SK-N-SH (cell line): ENCODE results near the gene STH. TPM values are rescaled to one million over a fixed set of nuclear protein-coding genes. Genes with fewer than 3 reads are reported as not detected.
"Not testable (repeated sequence)": the region's sequence is repeated elsewhere in the genome, so short reads cannot be mapped to it uniquely, and the experiment has no call there.

Experiments
- CTCF ChIA-PET: fragments of 300-600, 350-600 bp; formaldehyde crosslinking; extraction: SDS; loops from one replicate; lab custom pipeline; 2021; lab: Yijun Ruan, JAX
- POLR2A ChIA-PET: fragments of 350-600 bp; sonication (Branson Sonifier 250); formaldehyde crosslinking; extraction: SDS; loops from one replicate; lab custom pipeline; 2020; ENCODE audit warnings: antibody characterized with exemption, inconsistent platforms; lab: Yijun Ruan, JAX
- DNase-seq: peaks from one replicate; pipeline ENCODE4 v3.0.0; 2012
- H2AFZ ChIP-seq: fragments of 200-600 bp; sonication (generic); 2 replicates; pipeline ENCODE4 v1.8.1; 2016; ENCODE audit warnings: antibody characterized with exemption, mild to moderate bottlenecking, low read depth
- H3F3A ChIP-seq: fragments of 200-600 bp; sonication (generic); replicated peaks from 2 replicates; pipeline ENCODE3; 2016; ENCODE audit warnings: antibody characterized with exemption, mild to moderate bottlenecking; ENCODE audit not compliant: insufficient read depth
- H3K27ac ChIP-seq, 2 experiments: fragments of 200-500 bp in 1 of 2; fragments of 200-600 bp in 1 of 2; sonication (Bioruptor generic) in 1 of 2; sonication (generic), shearing (Covaris generic) in 1 of 2; 2 replicates each; pipeline versions ENCODE4 v1.5.1 to v1.6.1; 2014 to 2016; ENCODE audit warnings: low read depth in 2 of 2, inconsistent platforms in 1 of 2, low read length in 1 of 2, mild to moderate bottlenecking in 1 of 2, mixed read lengths in 1 of 2
- H3K27me3 ChIP-seq: fragments of 200-600 bp; sonication (generic), shearing (Covaris generic); 2 replicates; pipeline ENCODE4 v1.6.1; 2016; ENCODE audit warnings: mixed run types; ENCODE audit not compliant: insufficient read depth
- H3K36me3 ChIP-seq, 2 experiments: fragments of 200-500 bp in 1 of 2; fragments of 200-600 bp in 1 of 2; sonication (Bioruptor generic) in 1 of 2; sonication (generic) in 1 of 2; replicated peaks in 1 of 2; 2 replicates each; pipeline versions ENCODE3 to v1.5.1; 2014 to 2016; ENCODE audit warnings: low read length in 1 of 2, mild to moderate bottlenecking in 1 of 2; ENCODE audit not compliant: insufficient read depth in 2 of 2, control insufficient read depth in 1 of 2
- H3K4me1 ChIP-seq, 2 experiments: fragments of 200-500 bp in 1 of 2; fragments of 200-600 bp in 1 of 2; sonication (Bioruptor generic) in 1 of 2; sonication (generic), shearing (Covaris generic) in 1 of 2; 2 replicates each; pipeline versions ENCODE4 v1.5.1 to v1.6.1; 2014 to 2016; ENCODE audit warnings: low read depth in 1 of 2, low read length in 1 of 2, mixed run types in 1 of 2; ENCODE audit not compliant: insufficient read depth in 2 of 2, control insufficient read depth in 1 of 2
- H3K4me2 ChIP-seq: fragments of 200-600 bp; sonication (generic), shearing (Covaris generic); 2 replicates; pipeline ENCODE4 v1.6.1; 2017; ENCODE audit warnings: mixed run types
- H3K4me3 ChIP-seq, 2 experiments: fragments of 200-500 bp in 1 of 2; fragments of 200-600 bp in 1 of 2; sonication (Bioruptor generic) in 1 of 2; sonication (generic), shearing (Covaris generic) in 1 of 2; 2 replicates each; pipeline versions ENCODE4 v1.5.1 to v1.8.1; 2014 to 2016; ENCODE audit warnings: low read depth in 2 of 2, inconsistent platforms in 1 of 2, low read length in 1 of 2, mild to moderate bottlenecking in 1 of 2, mixed read lengths in 1 of 2, moderate library complexity in 1 of 2
- H3K79me2 ChIP-seq: fragments of 200-600 bp; sonication (generic); 2 replicates; pipeline ENCODE4 v1.8.1; 2017; ENCODE audit warnings: mild to moderate bottlenecking; ENCODE audit not compliant: insufficient read depth
- H3K9ac ChIP-seq: fragments of 200-600 bp; sonication (generic); 2 replicates; pipeline ENCODE4 v1.6.1; 2017; ENCODE audit warnings: mixed run types
- H3K9me2 ChIP-seq: fragments of 200-600 bp; sonication (generic); 2 replicates; pipeline ENCODE4 v1.6.1; 2017; ENCODE audit warnings: mixed run types
- H3K9me3 ChIP-seq: fragments of 200-600 bp; sonication (generic); 2 replicates; pipeline ENCODE4 v1.6.1; 2017; ENCODE audit warnings: mixed run types, mild to moderate bottlenecking, moderate library complexity
- H4K20me1 ChIP-seq: fragments of 200-600 bp; sonication (generic); 2 replicates; pipeline ENCODE4 v1.6.1; 2017; ENCODE audit warnings: mild to moderate bottlenecking, mixed run types; ENCODE audit not compliant: insufficient read depth
- EZH2phosphoT487 ChIP-seq: fragments of 200-600 bp; sonication (generic); IDR thresholded peaks from 2 replicates; pipeline ENCODE4 v1.6.1; 2017; ENCODE audit warnings: low read depth, mixed run types, mild to moderate bottlenecking, antibody characterized with exemption, moderate library complexity, borderline replicate concordance
- JUND ChIP-seq: IDR thresholded peaks from 2 replicates; pipeline ENCODE4 v1.4.0; 2012
- PBX3 ChIP-seq: IDR thresholded peaks from 2 replicates; pipeline ENCODE4; 2012
- REST ChIP-seq: IDR thresholded peaks from 2 replicates; pipeline ENCODE4 v1.6.1; 2012; ENCODE audit warnings: mild to moderate bottlenecking, low read depth, low read length, moderate library complexity
- WGBS: methylation state at CpG from one replicate; pipeline ENCODE4 v1.1.6; 2017; ENCODE audit warnings: low lambda C conversion rate; 5-methylcytosine and 5-hydroxymethylcytosine counted together
- polyA plus RNA-seq, 3 experiments: library from polyadenylated mRNA; depleted of rRNA; stranded (reverse); fragments of >200 nt; gene quantifications; 2 replicates each; pipeline ENCODE4 v1.2.3, GENCODE V29; 2012

STH gene
- polyA plus RNA-seq, 1 of the 3 experiments (the other 2 are of a cell fraction) = not detected

GRCh38 chr17:45955326-45955725 lies 43.7 kb upstream of the STH start (continued):
- TF ChIP-seq PBX3 = no peak
- TF ChIP-seq, all 33 proteins: peak for 0

GRCh38 chr17:45956090-45956489 lies 43.0 kb upstream of the STH start:
- TF ChIP-seq JUND (no peak), EZH2phosphoT487 (no peak), REST (0 out of 2 replicates have a peak, but pooled peaks have one; percentile 24)
- H3K36me3 ChIP-seq = no peaks in the 10 kb centered on the region
- ChIA-PET POLR2A (no interaction called here), CTCF (no interaction called here)
- H3K9me3 ChIP-seq = no peaks in the 10 kb centered on the region
- H3K4me3 ChIP-seq = no peak overlapping the region
- no peak overlapping the region for H3K9ac ChIP-seq
- no peak for DNase-seq
- WGBS = 70% methylated on average over 3 of the region's 3 CpGs
- no peak overlapping the region for H2AFZ ChIP-seq
- H3K79me2 ChIP-seq = no peaks in the 10 kb centered on the region
- peaks cover 10% of the 10 kb centered on the region; the same call in 1 of the 2 replicates for H3K27me3 ChIP-seq
- H3K27ac ChIP-seq = no peak overlapping the region
- no peaks in the 10 kb centered on the region for H3F3A ChIP-seq
- no peaks in the 10 kb centered on the region for H4K20me1 ChIP-seq
- H3K9me2 ChIP-seq = no peaks in the 10 kb centered on the region
- no peak overlapping the region for H3K4me2 ChIP-seq
- H3K4me1 ChIP-seq = peaks cover 0 to 9% of the 10 kb centered on the region in 2 experiments; a peak in 1 of 4 replicates

- WGBS = 78% methylated on average over 4 of the region's 4 CpGs
- H2AFZ ChIP-seq, H3K9me3 ChIP-seq, DNase-seq, H3K9me2 ChIP-seq, H4K20me1 ChIP-seq, CTCF ChIA-PET, H3K4me3 ChIP-seq, POLR2A ChIA-PET, H3K79me2 ChIP-seq, H3F3A ChIP-seq, H3K27me3 ChIP-seq, H3K27ac ChIP-seq, H3K4me2 ChIP-seq, H3K9ac ChIP-seq, H3K4me1 ChIP-seq, H3K36me3 ChIP-seq: not testable (repeated sequence)
Measured at GRCh38 chr17:45956746-45957145, 42.3 kb upstream of the STH start.
